Effector memory CD4-positive, alpha-beta T cell (primary cell): ENCODE measurements around the gene ZEB2.

ENCODE experiments used
- DNase-seq, 3 donors: peaks; one replicate each; pipeline ENCODE4 v3.0.0-alpha.2; 2020
- H3K27ac ChIP-seq: 2 replicates; pipeline ENCODE4 v1.7.0; 2013; ENCODE audit warnings: mild to moderate bottlenecking, low read length, moderate library complexity; ENCODE audit not compliant: insufficient read depth, poor library complexity, severe bottlenecking
- H3K27me3 ChIP-seq: replicated peaks from 2 replicates; pipeline ENCODE4 v1.7.0; 2013; ENCODE audit warnings: mild to moderate bottlenecking, low read length; ENCODE audit not compliant: insufficient read depth, control insufficient read depth, poor library complexity, severe bottlenecking
- H3K36me3 ChIP-seq: 2 replicates; pipeline ENCODE4 v1.7.0; 2013; ENCODE audit warnings: mild to moderate bottlenecking, low read length, moderate library complexity; ENCODE audit not compliant: control insufficient read depth, insufficient read depth
- H3K4me1 ChIP-seq: 2 replicates; pipeline ENCODE4 v1.7.0; 2013; ENCODE audit warnings: low read length, mild to moderate bottlenecking; ENCODE audit not compliant: control insufficient read depth, insufficient read depth, poor library complexity, severe bottlenecking
- H3K4me3 ChIP-seq: 2 replicates; pipeline ENCODE4 v1.7.0; 2013; ENCODE audit warnings: low read length, low read depth, mild to moderate bottlenecking; ENCODE audit not compliant: insufficient read depth, poor library complexity, severe bottlenecking
- H3K9me3 ChIP-seq: 2 replicates; pipeline ENCODE4 v1.7.0; 2013; ENCODE audit warnings: mild to moderate bottlenecking, low read length, moderate library complexity; ENCODE audit not compliant: control insufficient read depth
- total RNA-seq, 3 donors: gene quantifications; one replicate each; lab custom pipeline; 2026; lab: John Stamatoyannopoulos, UW

ZEB2 gene
- 15.4 to 65.2 (median 31.2) reads per million in 3 donors for total RNA-seq

DNA sequence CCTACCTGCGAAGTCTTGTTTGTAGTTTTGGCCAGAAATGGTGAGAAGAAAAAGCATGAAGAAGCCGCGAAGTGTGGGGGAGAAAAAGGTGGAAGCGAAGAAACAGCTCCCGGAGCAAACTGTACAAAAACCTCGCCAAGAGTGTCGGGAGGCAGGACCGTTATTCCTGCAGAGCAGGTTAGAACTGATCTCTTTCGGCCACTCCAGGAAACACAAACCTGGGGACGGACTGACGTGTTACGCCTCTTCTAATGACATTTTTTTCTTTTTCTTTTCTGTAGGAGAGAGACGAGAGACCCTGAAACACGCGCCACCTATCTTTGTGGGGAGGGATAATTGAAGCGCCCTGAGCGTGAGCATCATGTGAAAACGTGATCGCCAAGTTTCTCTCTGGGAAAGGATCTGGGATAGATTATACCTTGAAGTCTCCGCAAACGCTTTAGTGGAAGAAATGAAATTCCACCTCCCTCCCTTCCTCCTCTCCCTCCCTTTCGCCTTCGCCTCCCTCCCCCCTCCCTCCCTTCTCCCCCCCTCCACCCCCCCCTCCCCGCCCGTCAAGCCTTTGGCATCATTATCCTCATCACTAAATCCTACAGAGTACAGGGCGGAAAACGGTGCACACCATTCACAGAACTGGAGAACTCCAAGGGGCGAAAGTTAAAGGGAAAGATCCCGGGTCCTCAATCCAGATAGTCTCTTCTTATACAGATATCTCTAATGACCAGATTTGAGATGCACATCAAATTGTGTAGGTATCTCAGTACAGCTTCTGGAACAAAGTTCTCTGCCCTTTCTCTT lies at the start of gene ZEB2:
Gene ZEB2, minus strand, starts transcription at position 186 of the 798 bp plus-strand sequence. CDS start 2,769 bp downstream, outside the sequence.
- no peak for DNase-seq
- Histone ChIP-seq H3K27ac (no peak within 1 kb of the TSS), H3K9me3 (no peaks in the 10 kb centered on the region), H3K27me3 (peaks cover 66% of the 10 kb centered on the region), H3K4me1 (peaks cover 28% of the 10 kb centered on the region), H3K4me3 (no peak within 1 kb of the TSS), H3K36me3 (no peaks in the 10 kb centered on the region)

DNA sequence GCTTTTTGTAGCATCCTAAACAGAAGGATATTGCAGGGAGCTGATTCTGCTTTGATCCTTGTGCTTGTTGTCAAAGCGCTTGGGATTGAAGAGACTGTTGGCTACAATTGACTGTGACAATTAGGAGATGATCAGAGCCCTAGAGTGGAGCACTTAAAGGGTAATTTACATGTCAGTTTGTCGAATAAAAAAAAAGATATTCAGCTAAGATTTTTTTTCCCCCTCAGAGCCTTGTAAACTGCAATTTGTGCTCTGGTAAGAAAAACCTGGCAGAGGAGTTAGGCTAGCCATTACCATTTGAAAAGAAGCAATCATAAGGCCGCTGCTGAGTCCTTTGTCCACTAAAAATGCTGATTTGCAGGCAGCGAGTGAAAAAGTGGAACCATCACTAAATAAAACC lies 47.8 kb upstream of the ZEB2 start:
- H3K36me3 ChIP-seq: no peaks in the 10 kb centered on the region
- no peak for DNase-seq
- no peaks in the 10 kb centered on the region for H3K4me1 ChIP-seq
- no peaks in the 10 kb centered on the region for H3K27me3 ChIP-seq
- H3K9me3 ChIP-seq: no peaks in the 10 kb centered on the region
- no peak overlapping the region for H3K4me3 ChIP-seq
- no peak overlapping the region for H3K27ac ChIP-seq

DNA sequence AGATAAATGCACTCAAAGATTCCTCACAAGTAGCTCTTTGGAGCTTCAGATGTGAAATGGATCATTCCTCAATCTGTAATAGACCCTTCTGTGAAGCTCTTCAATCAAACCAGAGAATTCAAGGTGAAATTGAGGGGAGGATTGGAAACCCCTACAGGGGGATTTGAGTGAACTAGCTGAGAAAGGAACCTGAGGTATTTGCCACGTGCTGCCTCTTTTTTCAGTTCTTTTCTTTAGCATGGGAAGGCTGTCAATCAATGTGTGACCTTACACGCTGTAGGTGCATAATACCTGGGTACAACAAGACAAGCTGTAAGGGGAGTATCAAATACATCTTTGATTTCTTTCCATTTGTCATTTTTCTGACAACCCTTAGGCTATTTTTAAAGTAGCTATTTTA lies 46.5 kb upstream of the ZEB2 start:
- Histone ChIP-seq H3K27me3 (no peaks in the 10 kb centered on the region), H3K36me3 (no peaks in the 10 kb centered on the region), H3K9me3 (no peaks in the 10 kb centered on the region), H3K4me3 (no peak overlapping the region), H3K27ac (no peak overlapping the region), H3K4me1 (no peaks in the 10 kb centered on the region)
- no peak for DNase-seq

DNA sequence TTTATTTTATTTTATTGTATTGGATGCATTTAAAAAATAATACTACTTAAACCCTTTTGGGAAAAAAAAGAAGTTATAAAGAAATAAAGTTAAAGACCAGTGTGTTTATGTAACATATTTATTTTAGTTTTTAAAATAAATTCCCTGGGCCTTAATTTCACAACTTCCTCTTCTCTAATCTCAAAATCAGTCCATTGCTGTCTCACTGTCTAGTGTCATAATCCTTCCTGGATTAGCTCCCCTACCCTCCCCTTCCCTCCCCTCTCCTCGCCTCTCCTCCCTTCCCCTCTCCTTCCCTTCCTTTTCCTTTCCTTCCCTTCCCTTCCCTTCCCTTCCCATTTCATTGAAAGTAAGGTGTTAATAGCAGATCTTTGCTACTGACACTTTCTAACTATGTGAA lies 40.3 kb upstream of the ZEB2 start:
- no peaks in the 10 kb centered on the region for H3K36me3 ChIP-seq
- DNase-seq: no peak
- no peak overlapping the region for H3K27ac ChIP-seq
- H3K4me3 ChIP-seq: no peak overlapping the region
- no peaks in the 10 kb centered on the region for H3K27me3 ChIP-seq
- no peaks in the 10 kb centered on the region for H3K4me1 ChIP-seq
- no peaks in the 10 kb centered on the region for H3K9me3 ChIP-seq

DNA sequence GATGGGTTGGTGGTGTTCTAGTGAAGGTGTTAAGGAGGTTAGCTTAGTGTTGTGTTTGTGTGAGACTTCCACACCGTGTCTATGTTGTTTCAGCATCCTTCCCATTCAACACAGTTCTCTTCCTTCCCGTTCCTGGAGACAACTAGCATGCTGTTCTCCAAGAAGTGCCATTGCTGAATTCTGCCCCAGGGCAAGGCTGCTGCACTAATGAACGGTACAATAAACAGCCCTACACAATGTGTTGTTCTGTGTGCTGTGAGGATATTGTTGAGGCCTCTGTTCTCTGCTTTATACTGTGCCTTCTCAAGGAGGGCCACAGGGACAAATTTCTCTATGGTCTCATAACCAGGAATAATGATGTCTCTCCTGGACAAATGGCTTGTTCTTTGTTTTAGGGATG lies 39.8 kb upstream of the ZEB2 start:
- Histone ChIP-seq H3K27ac (no peak overlapping the region), H3K4me1 (no peaks in the 10 kb centered on the region), H3K36me3 (no peaks in the 10 kb centered on the region), H3K9me3 (no peaks in the 10 kb centered on the region), H3K27me3 (no peaks in the 10 kb centered on the region), H3K4me3 (no peak overlapping the region)
- DNase-seq: no peak

DNA sequence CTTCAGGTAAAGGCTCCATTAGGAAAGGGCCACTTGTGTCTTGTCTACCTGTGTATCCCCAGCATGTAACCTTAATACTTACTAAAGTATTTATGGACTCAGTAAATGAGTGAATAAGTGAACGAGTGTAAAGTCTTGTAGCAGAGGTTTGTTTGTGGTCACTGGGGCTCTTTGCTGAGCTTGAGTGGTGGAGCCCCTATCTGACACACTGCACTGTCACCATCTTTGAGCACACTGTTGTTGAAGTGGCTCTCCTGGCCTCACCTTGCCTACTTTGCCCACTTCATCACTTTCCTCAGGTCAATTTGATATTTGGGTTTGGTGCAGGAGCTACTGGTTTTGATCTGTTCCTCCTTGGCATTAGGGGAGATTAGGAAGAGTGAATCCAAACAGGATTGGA lies 39.3 kb upstream of the ZEB2 start:
- H3K27ac ChIP-seq: no peak overlapping the region
- no peaks in the 10 kb centered on the region for H3K36me3 ChIP-seq
- H3K4me3 ChIP-seq: no peak overlapping the region
- H3K4me1 ChIP-seq: no peaks in the 10 kb centered on the region
- H3K9me3 ChIP-seq: no peaks in the 10 kb centered on the region
- no peak for DNase-seq
- no peaks in the 10 kb centered on the region for H3K27me3 ChIP-seq

DNA sequence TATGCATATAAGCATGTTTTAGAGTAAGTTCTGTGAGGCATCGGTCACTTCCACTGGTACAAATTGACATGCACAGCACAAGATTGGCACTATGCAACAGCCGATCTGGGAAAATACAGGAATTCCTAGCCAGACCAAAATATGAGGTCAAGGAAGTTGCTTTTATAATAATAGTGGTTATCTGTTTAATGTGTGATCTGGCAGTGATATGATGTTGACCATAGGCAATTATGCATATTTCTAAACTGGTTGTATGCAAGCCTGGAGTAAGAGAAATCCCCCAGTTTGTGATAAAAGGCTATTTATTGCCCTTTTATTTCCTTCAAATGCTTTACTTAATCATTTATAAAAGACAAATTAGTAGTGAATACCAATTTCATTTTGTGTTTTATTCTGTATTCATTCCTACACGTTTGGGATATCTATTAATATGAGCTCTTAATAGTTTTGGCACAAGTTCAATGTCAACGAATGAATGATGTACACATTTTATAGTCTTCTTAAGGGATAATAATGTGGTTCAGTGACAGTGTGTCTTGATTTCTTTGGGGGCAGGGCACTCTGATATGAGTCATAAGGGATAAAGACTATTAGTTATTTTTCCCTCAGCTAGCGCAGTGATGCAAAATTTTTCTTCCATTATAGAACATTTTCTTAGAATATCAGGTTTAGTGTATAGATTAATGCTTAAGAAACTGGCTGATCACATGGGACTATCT lies 34.7 kb upstream of the ZEB2 start:
- Histone ChIP-seq H3K4me3 (no peak overlapping the region), H3K27ac (no peak overlapping the region), H3K9me3 (no peaks in the 10 kb centered on the region), H3K4me1 (no peaks in the 10 kb centered on the region), H3K27me3 (no peaks in the 10 kb centered on the region), H3K36me3 (no peaks in the 10 kb centered on the region)
- DNase-seq: no peak

DNA sequence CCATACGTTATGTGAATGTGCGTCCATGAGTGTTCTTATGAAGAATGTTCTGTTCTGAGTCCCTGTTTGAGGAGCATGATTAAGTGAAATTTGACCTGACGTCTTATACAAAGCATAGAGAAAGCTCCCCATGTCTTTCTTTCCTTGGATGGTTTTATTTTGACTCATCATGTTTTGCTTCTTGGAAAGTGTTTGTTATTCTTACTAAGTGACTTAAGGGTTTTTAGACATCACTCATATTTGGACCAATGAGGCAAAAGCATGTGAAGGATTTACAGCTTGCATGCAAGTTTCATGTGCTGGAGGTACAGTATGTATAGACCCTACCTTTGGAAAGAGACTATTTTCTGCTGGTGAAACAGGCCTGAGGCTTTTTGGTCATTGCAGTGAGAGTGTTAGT lies 33.5 kb upstream of the ZEB2 start:
- DNase-seq: no peak
- H3K27ac ChIP-seq: no peak overlapping the region
- no peaks in the 10 kb centered on the region for H3K36me3 ChIP-seq
- H3K9me3 ChIP-seq: no peaks in the 10 kb centered on the region
- H3K4me3 ChIP-seq: no peak overlapping the region
- H3K4me1 ChIP-seq: no peaks in the 10 kb centered on the region
- no peaks in the 10 kb centered on the region for H3K27me3 ChIP-seq

DNA sequence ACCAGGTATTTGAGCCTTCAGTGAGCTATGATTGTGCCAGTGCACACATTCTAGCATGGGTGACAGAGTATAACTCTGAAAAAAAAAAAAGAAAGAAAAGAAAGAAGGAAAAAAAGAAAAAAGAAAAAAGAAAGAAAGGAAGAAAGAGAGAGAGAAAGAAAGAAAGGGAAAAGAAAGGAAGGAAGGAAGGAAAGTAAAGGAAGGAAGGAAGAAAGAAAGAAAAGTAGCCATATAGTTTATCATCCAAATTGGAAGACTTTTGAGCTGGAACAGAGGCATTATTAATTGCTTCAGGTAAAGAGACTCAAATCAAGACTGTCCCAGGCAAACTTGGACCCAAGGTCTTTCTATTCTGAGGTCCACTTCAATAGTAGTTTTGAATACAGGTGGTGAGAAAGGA lies 32.9 kb upstream of the ZEB2 start:
- no peaks in the 10 kb centered on the region for H3K9me3 ChIP-seq
- no peaks in the 10 kb centered on the region for H3K4me1 ChIP-seq
- H3K27ac ChIP-seq: no peak overlapping the region
- H3K36me3 ChIP-seq: no peaks in the 10 kb centered on the region
- no peak overlapping the region for H3K4me3 ChIP-seq
- no peak for DNase-seq
- no peaks in the 10 kb centered on the region for H3K27me3 ChIP-seq

DNA sequence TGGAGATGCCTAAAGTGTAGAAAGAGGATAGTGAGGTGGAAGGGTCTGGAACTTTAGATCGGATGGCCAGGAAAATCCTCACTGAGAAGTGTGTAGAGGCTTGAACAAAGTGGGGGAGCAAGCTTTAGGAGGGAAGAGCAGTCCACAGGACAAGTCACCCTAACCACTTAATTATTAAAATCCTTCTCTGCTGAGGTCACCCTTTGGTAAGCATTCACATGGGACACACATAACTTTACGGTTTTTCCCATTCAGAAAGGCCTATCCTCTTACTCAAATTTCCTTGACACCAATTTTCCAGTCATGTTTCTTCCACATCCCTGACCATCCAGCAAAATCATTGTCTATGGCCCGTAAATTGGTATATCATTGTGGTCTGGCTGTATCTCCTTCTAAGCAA lies 31.0 kb upstream of the ZEB2 start:
- Histone ChIP-seq H3K4me1 (no peaks in the 10 kb centered on the region), H3K4me3 (no peak overlapping the region), H3K27me3 (no peaks in the 10 kb centered on the region), H3K9me3 (no peaks in the 10 kb centered on the region), H3K27ac (no peak overlapping the region), H3K36me3 (no peaks in the 10 kb centered on the region)
- DNase-seq: no peak
